Activated CD4-positive, alpha-beta T cell treated with anti-CD3 and anti-CD28 coated beads for 48 hours (primary cell): ENCODE measurements around the gene KMT2E.
A peak's percentile ranks its signal among the peaks of the same experiment; 100 is the strongest.

Source experiments
- DNase-seq: peaks from one replicate; pipeline ENCODE4 v3.0.0-alpha.2; 2020

Gene KMT2E

GRCh38 chr7:105009667-105010503 lies 4.1 kb upstream of the KMT2E start:
- DNase-seq: no peak

DNA sequence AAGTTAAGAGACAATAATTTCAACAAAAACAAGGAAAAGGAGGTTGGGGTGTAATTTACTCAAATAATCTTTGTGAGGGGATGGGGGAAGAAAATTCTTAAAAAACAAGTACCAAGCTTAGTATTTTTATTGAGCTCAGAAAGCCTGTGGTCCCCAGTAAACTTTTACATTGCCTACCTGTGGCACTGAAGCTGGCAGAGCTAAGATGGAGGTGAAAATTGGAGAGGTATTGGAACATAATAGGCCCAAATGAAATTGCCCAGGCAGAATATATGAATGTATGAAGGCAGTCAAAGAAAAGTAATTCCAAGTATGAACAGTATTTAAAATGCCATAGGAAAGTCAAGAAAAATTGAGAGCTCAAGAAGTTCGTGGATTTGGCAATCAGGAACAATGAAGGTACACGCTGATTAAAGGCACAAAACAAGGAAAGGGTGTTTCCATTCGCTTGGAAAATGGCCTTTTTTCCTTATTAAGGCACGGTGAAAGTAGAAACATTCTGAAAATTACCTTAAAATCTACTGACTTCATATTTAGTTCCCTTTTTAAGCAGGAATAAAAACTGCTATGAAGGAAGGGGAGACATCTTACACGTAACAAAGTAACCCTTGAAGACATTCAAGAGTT lies 3.4 kb upstream of the KMT2E start:
- no peak for DNase-seq

DNA sequence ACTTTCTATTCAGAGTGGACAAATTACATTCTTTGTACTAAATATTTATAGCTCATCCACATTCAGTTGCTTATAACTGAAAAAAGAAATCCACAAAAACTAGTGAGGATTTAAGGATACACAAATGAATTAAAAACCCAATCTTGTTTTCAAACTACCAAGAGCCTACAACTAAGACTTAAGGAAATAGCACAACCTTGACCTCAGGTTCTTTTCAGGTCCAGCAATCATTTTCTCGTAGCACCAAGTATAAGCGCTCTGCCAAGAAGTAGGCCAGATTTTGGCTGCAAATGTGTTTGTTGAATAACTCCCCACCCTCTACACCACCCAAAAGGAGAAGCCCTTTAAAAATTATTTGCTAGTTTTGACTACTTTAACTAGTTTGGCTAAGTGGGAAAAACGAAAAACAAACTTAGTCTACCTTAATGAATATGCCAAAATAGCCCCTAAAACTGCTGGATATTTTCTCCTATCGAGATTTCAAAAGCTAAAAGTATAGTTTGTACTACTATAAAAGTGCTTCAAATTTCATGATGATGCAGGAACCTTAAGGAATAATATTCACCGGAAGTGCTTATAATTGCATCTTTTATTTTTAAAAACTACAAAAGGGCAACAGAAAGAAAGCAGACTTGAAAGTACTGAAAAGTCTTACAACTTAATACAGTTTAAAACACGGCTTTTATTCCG lies 2.7 kb upstream of the KMT2E start:
- DNase-seq: no peak

DNA sequence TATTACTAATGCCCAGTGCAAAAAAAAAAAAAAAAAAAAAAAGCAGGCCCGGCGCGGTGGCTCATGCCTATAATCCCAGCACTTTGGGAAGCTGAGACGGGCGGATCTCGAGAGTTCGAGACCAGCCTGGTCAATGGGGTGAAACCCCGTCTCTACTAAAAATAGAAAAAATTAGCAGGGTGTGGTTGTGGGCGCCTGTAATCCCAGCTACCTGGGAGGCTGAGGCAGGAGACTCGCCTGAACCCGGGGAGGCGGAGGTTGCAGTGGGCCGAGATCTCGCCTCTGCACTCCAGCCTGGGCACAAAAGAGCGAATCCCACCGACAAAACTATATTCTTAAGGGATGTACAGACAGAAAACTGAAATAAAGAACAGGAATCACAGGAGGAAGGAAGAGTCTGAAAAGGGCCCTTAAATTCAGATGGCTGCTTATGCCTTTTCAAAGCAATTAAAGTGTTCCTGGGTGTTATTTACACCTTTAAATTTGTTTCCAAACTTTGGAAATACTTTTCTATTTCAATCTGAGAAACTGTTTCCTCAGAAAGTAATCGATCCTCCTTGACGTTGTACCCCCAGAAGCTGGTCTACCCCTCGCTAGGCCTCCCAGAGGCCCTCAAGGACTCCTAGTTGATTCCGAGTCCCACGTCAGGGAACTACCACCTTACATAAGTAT lies 2.0 kb upstream of the KMT2E start:
- peak; percentile 54 for DNase-seq

DNA sequence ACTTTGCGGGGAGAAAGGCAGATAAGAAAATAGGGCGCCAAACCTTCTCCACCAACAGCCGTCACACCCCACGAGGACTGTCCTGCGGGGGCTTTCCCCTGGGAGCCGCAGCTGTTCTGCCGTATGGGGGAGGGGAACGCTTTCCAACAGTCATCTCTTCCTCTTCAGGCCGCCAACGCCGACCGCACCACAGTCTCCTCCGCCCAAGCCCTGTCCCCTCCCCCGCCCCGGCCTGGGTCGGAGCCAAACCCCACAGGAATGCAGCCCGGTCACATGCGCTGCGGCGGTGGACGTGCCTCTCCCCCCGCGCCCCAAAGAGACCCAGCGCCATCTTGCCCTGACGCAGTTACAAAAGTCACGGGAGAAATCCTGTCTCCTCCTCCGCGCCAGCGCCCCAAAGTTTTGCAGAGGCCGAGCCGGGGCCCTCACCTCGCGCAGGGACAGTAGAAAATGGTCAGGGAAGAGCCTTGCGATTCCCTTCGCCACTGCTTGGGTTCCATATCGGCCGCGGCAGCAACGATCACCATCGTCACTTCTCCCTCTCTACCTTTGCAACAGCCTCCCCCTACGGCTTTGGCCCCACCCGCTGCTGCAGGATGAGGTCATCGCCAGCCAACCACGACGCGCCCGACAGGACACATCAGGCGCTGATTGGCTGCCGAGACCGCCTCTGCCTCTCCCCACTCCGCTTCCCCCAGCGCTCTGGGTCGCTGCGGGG lies 1.3 kb upstream of the KMT2E start:
- peak; percentile 100 for DNase-seq

- DNase-seq: peak; percentile 96
Observed at GRCh38 chr7:105013221-105013815, 687 bp upstream of the KMT2E start.

DNA sequence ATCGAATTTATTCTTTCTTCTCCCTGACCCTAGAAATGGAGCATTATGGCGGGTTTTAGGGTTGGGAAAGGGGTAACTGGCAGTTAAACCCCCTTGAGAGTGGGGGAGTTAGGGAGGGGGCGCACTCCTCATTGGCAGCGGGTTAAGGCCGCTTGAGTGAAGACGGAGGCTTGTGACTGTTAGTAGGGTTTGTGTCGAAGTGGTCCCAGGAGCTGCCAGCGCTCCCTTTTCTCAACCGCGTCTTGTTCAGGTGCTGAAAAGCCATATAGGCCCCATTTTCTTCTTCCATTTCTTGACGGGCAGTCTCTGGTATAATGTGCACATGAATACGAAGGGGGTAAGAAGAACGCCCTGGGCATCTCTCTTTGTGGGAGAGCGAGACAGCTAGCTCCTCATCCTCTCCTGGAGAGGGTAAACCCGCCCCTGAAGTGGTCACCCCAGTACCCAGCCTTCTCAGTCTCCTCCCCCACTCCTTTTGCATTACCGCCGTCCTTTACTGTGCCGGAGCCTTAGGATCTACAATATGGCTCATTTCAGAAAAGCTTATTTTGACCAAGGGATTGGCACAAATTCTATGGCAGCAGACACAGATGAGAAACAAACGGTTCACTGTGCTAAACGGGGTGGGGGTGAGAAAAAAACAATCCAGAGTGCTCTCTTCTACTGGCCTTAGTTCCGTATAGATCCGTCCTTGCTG lies 836 bp downstream of the KMT2E start:
- DNase-seq: peak; percentile 70

DNA sequence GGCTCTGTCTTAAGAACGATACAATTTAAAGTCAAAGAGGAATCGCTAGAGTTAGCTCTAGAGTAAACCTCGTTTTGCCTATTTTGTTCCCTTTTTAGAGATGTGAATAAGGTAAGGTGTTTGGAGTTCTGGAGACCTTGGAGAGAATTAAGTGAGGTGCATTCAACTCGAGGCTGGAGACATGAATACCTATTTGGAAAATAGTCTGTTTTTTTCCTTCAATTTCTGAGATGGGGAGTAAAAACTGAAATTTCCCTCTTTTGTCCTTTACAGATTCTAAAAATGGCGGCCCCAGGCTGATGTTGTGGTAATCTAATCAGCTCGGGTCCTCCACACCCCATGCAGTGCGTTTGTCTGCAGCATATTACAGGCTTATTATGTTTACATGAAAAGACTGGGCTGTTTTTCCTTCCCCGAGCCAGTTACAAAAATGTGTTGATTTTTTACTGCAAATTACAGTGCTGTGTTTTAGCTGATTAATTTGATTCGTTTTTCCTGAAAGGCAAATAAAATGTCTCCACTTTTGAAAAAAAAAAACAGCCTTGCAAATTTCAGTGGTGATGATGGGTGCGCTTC lies 1.5 kb downstream of the KMT2E start:
- DNase-seq: peak; percentile 45

- DNase-seq: no peak
Observed at GRCh38 chr7:105016068-105016708, 2.2 kb downstream of the KMT2E start.

- no peak for DNase-seq
Observed at GRCh38 chr7:105016709-105017656, 3.0 kb downstream of the KMT2E start.

DNA sequence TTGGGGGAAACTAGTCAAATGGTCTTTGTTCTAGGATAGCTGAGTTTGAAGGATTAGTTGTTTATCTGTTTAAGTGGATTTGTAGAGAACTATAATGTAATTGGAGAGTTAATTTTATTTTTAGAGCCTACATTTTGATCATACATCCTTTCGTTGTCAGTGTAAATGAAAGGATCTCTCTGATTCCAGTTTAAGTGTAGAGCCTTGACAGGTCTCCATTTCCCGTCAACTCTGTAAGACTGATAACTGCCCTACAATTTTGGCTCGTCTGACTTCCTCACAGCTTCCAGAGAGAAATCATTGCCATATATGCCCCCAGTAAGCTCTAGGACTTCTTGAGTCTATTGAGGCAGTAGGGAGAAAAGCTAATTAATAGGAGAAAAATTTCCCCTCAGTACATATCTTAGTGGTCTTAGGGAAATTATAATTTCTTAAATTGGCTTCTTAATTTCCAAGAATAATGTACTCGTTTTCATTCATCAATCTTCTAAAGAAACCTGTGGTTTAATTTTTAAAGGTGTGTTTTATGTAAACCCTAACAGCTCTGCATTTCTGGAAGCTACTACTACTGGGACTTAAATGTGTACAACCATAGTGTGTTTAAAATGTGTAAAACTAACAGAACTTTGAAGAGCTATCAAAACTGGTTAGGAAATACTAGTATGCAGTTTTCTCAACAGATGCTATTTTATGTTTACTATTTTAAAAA lies 3.8 kb downstream of the KMT2E start:
- no peak for DNase-seq

DNA sequence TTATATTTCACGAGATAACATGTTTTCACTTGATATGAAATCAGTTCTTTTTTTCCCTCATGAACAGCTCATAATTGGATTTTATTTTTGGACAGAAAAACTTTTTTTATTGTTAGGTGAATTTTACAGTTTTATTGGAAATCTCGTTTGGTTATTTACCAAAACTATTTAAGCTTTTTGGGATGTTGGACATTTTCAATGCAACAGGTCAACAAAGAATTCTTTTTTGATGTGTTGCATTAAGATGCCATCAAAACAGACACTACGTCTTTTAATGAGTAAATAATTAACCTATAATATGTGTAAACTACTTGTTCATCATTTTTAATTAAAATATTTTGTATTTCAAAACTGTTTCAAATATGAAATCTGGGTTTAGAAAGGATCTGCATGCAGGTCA lies 5.3 kb downstream of the KMT2E start:
- no peak for DNase-seq

GRCh38 chr7:105020926-105021325 lies 6.9 kb downstream of the KMT2E start:
- DNase-seq: no peak

DNA sequence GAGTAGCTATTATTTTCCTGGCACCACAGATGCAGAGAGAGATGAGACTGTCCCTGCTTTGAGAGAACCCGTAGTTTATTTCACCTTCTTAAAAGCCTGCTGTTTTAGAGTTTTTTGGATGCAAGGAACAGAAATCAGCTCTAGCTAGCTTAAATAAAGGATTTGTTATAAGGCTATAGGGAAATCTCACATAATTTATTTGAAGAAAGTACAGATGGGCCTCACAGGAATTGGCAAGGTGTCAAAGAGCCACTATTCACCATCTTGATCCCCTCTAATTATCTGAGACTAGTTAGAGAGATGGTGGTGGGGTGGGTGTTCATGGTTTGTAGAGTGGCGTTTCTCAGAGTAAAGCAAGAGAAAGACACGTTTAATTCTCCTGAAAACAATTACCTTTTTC lies 7.3 kb downstream of the KMT2E start:
- DNase-seq: no peak

DNA sequence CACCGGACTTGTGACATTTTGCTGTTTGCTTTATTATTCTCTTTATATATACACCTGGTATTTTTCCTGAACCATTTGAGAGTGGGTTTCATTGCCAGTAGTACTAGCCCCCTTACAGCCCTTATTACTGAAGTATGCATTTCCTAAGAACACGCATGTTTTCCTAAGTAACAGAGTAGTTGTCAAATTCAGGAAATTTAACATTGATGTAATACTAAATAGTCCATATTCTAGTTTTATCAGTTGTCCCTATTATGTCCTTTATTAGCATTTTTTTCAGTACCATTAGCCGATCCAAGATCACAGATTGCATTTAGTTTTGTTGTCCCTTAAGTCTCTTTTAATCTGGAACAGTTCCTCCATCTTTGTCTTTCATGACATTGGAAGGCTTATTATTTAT lies 8.0 kb downstream of the KMT2E start:
- no peak for DNase-seq

- no peak for DNase-seq
Observed at GRCh38 chr7:105022458-105022857, 8.5 kb downstream of the KMT2E start.

- no peak for DNase-seq
Observed at GRCh38 chr7:105024734-105025133, 10.7 kb downstream of the KMT2E start.

- no peak for DNase-seq
Observed at GRCh38 chr7:105026750-105027149, 12.7 kb downstream of the KMT2E start.
